Choroid plexus epithelial cell (primary cell): ENCODE data around the gene MCM8.

Experiments used
- DNase-seq: peaks from one replicate; pipeline ENCODE4 v3.0.0-alpha.2; 2010; ENCODE audit warnings: low read depth
- H3K4me3 ChIP-seq: 2 replicates; pipeline ENCODE4 v1.5.1; 2011; ENCODE audit warnings: low read depth, mild to moderate bottlenecking, control low read depth, low read length, moderate library complexity
- TF ChIP-seq, protein P1 (sequence below): conservative IDR thresholded peaks from 2 replicates; pipeline ENCODE4 v1.5.1; 2011; ENCODE audit warnings: low read depth, mild to moderate bottlenecking, control low read depth, inconsistent platforms, low read length, moderate library complexity

MCM8 gene

DNA sequence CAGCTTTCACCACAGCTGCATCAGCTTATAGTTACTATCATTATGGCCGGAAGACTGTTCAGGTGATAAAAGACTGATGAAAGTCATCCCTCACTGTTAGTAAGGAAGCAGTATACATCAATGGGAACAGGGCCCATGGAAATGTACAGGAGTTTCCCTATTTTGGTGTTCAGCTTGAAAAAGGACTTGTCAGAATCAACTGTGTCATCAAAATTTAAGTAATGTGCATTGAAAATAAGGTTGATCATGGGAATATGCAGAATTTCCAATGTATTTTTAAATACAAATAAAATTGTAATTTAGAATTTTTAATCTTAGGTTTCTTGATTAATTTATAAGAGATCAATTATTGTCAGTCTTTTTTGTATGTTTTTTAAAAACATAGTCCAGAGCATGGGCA, 86.6 kb downstream of the MCM8 start:
- DNase-seq: no peak
- no peak overlapping the region for H3K4me3 ChIP-seq
- TF ChIP-seq, protein P1, sequence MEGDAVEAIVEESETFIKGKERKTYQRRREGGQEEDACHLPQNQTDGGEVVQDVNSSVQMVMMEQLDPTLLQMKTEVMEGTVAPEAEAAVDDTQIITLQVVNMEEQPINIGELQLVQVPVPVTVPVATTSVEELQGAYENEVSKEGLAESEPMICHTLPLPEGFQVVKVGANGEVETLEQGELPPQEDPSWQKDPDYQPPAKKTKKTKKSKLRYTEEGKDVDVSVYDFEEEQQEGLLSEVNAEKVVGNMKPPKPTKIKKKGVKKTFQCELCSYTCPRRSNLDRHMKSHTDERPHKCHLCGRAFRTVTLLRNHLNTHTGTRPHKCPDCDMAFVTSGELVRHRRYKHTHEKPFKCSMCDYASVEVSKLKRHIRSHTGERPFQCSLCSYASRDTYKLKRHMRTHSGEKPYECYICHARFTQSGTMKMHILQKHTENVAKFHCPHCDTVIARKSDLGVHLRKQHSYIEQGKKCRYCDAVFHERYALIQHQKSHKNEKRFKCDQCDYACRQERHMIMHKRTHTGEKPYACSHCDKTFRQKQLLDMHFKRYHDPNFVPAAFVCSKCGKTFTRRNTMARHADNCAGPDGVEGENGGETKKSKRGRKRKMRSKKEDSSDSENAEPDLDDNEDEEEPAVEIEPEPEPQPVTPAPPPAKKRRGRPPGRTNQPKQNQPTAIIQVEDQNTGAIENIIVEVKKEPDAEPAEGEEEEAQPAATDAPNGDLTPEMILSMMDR: no peak

DNA sequence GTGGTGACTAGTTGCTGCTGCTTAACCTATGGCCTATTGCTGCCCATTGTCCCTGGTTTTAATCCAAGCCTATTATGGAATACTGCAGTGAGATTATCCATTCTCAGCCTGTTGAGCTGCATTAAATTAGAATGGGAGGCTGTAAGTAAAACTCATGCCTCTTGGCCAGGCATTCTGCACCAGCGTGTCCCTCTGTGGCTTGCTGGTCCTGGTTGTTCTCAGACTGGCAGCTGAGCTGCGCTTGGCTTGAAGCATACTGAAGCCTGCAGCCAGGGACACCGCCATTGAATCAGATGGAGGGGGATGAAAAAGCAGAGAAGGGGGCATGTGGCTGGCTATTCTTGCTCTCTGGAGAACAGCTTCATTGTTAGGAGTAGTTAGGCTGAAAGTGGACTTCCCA, 87.8 kb downstream of the MCM8 start:
- no peak for DNase-seq
- TF ChIP-seq, protein P1: no peak
- no peak overlapping the region for H3K4me3 ChIP-seq

DNA sequence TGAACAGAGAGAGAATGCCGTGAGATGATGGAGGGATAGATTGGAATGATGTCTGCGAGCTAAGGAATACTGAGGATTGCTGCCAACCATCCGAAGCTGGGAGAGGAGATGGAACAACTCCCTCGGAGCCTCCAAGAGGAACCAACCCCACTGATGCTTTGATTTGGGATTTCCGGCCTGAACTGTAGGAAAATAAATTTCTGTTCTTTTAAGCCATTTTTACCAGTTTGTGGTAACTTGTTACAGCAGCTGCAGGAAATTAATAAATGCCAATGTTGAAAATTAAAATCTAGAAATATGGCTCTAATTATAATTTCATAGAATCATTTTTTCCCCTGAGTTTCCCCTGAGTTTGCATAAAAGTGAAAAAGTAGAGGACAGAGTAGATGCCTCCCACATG, 89.3 kb downstream of the MCM8 start:
- H3K4me3 ChIP-seq: no peak overlapping the region
- TF ChIP-seq, protein P1: no peak
- no peak for DNase-seq

DNA sequence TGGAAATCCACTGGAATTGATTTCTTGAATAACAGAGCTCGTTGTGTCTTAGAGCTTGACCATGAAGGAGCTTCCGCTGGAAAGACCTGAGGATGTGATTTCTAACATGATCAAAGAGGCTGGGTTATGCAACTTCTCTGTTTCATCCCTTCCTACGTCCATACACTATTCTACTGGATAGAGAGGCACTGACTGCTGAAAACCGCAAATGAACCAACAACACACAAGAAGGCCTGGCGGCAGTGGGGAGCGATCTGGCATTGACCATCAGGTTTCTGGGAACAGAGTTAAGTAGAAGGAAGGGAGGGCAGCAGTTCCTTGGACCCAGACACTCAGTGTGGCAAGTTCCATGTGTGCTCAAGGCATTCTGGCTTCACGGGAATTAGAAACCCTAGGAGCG, 90.1 kb downstream of the MCM8 start:
- no peak overlapping the region for H3K4me3 ChIP-seq
- TF ChIP-seq, protein P1: no peak
- DNase-seq: no peak

DNA sequence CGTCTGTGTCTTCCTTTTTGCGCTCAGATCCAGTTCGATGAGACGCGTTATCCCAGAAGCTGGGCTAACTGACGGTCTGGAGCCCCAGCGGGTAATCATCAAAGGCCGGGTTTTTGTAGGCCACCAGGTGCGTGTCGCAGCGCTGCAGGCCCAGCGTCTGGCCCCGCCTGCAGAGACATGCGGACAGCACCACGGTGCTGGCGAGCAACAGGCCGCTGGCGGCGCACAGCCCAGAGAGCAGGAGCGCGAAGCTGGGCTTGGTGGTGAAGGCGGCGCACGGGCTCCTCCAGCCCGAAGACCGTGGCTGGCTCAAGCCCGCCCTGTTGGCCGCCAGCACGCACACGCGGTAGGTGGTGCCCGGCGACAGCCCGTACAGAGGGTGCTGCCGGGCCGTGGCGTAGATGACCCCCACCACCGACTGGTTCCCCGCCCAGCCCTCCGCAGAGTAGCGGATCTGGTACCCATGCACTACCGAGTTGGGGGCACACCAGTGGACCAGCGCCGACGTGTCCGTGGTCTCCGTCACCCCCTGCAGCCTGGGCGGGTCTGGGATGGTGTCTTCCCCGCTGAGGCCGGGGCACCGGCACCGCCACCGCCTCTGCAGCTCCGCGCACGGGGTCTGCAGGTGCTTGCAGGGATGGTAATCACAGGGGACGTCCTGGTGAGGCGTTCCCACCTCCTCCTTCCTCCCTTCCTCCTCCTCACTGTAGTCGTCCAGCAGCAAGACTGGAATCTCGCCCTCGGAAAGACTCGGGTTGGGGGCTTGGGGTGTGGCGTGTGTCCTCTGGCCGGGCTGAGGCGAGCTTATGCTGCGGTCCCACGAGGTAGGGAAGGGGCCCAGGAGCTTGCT, 90.7 kb downstream of the MCM8 start:
- TF ChIP-seq, protein P1: no peak
- H3K4me3 ChIP-seq: no peak overlapping the region
- no peak for DNase-seq

DNA sequence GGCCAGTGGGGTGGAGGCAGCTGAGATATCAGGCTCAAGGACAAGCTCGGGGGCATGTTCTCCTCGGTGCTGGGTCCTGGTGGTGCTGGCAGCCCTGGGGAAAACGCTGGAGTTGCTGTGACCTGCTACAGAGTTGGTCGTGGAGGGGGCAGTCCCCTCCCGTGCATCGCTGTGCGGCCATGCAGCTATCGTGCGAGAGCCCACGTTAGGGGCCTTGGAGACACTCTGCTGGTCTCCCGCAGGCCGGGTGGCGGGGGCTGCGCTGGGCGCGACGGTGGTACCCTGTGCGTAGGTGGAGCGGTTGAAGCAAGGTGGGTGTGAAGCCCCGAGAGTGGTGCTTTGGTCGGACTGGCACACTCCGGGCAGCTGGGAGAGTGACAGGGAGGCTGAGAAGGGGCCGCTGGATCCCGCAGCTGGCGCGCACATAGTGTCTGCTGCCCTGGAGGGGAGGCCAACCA, 91.4 kb downstream of the MCM8 start:
- DNase-seq: no peak

More for the DNA sequence above, 91.4 kb downstream of the MCM8 start:
- H3K4me3 ChIP-seq: no peak overlapping the region
- TF ChIP-seq, protein P1: no peak
